HG03575 (cell line): ENCODE measurements around the gene CHADL.

Source experiments
- ATAC-seq: cut with Tn5 transposase; IDR thresholded peaks from one replicate; pipeline ENCODE4 v1.9.1; 2021; ENCODE audit not compliant: unreplicated experiment, insufficient number of reproducible peaks, low FRiP score; ENCODE audit errors: extremely low read depth

Gene CHADL

GRCh38 chr22:41237707-41238569 lies 2.8 kb downstream of the CHADL start:
- no peak for ATAC-seq

- ATAC-seq: no peak
Measured at GRCh38 chr22:41237036-41237706, 3.6 kb downstream of the CHADL start.

GRCh38 chr22:41234815-41235695 lies 5.7 kb downstream of the CHADL start:
- ATAC-seq: no peak

GRCh38 chr22:41231369-41231768 lies 9.4 kb downstream of the CHADL start:
- no peak for ATAC-seq

GRCh38 chr22:41230401-41230785 lies 10.3 kb downstream of the CHADL start:
- ATAC-seq: no peak

- ATAC-seq: no peak
Measured at GRCh38 chr22:41229730-41230400, 10.9 kb downstream of the CHADL start.

- ATAC-seq: no peak
Measured at GRCh38 chr22:41229215-41229614, 11.5 kb downstream of the CHADL start.

- ATAC-seq: no peak
Measured at GRCh38 chr22:41226723-41227655, 13.7 kb downstream of the CHADL start.

- no peak for ATAC-seq
Measured at GRCh38 chr22:41223535-41223934, 17.2 kb downstream of the CHADL start.

GRCh38 chr22:41222846-41223507 lies 17.8 kb downstream of the CHADL start:
- no peak for ATAC-seq

- no peak for ATAC-seq
Measured at GRCh38 chr22:41217553-41218157, 23.1 kb downstream of the CHADL start.

GRCh38 chr22:41216984-41217383 lies 23.7 kb downstream of the CHADL start:
- no peak for ATAC-seq

- no peak for ATAC-seq
Measured at GRCh38 chr22:41215926-41216325, 24.8 kb downstream of the CHADL start.

- no peak for ATAC-seq
Measured at GRCh38 chr22:41215409-41215808, 25.3 kb downstream of the CHADL start.

GRCh38 chr22:41206719-41207118 lies 34.0 kb downstream of the CHADL start:
- ATAC-seq: no peak

- ATAC-seq: peak; percentile 45
Measured at GRCh38 chr22:41204992-41205900, 35.5 kb downstream of the CHADL start, which contains the start of gene L3MBTL2. Gene L3MBTL2, plus strand, starts transcription at chr22:41205312. Its CDS starts 51 bp downstream, at chr22:41205363.
